IPS-18c (cell line): Measurements from ENCODE around the gene ASB5.
"Not testable (repeated sequence)": the region's sequence is repeated elsewhere in the genome, so short reads cannot be mapped to it uniquely, and the experiment has no call there.

Experiments
- H3K4me3 ChIP-seq: 2 replicates; pipeline ENCODE4 v1.7.0; 2013; ENCODE audit warnings: low read depth, mild to moderate bottlenecking, low read length, moderate library complexity; ENCODE audit not compliant: insufficient read depth
- H3K9me3 ChIP-seq: one replicate; pipeline ENCODE4 v1.6.1; 2013; ENCODE audit warnings: mild to moderate bottlenecking, low read length, moderate library complexity; ENCODE audit not compliant: control insufficient read depth, insufficient read depth

Gene ASB5

GRCh38 chr4:176242764-176243347 lies 26.2 kb downstream of the ASB5 start:
- Histone ChIP-seq H3K9me3 (no peaks in the 10 kb centered on the region), H3K4me3 (no peak overlapping the region)

GRCh38 chr4:176241703-176242102 lies 27.3 kb downstream of the ASB5 start:
- no peaks in the 10 kb centered on the region for H3K9me3 ChIP-seq

GRCh38 chr4:176238826-176239225 lies 30.2 kb downstream of the ASB5 start:
- H3K9me3 ChIP-seq = no peaks in the 10 kb centered on the region
- H3K4me3 ChIP-seq = no peak overlapping the region

More at GRCh38 chr4:176241703-176242102, 27.3 kb downstream of the ASB5 start:
- H3K4me3 ChIP-seq = no peak overlapping the region

GRCh38 chr4:176238157-176238610 lies 30.8 kb downstream of the ASB5 start:
- no peaks in the 10 kb centered on the region for H3K9me3 ChIP-seq
- H3K4me3 ChIP-seq = no peak overlapping the region

GRCh38 chr4:176236946-176237345 lies 32.1 kb downstream of the ASB5 start:
- no peak overlapping the region for H3K4me3 ChIP-seq
- H3K9me3 ChIP-seq = no peaks in the 10 kb centered on the region

GRCh38 chr4:176230836-176231235 lies 38.2 kb downstream of the ASB5 start:
- Histone ChIP-seq H3K9me3 (no peaks in the 10 kb centered on the region), H3K4me3 (no peak overlapping the region)

- H3K9me3 ChIP-seq = no peaks in the 10 kb centered on the region
- no peak overlapping the region for H3K4me3 ChIP-seq
Measured at GRCh38 chr4:176229645-176230044, 39.4 kb downstream of the ASB5 start.

GRCh38 chr4:176226736-176227135 lies 42.3 kb downstream of the ASB5 start:
- H3K9me3 ChIP-seq = no peaks in the 10 kb centered on the region

GRCh38 chr4:176223561-176223960 lies 45.5 kb downstream of the ASB5 start:
- no peaks in the 10 kb centered on the region for H3K9me3 ChIP-seq
- no peak overlapping the region for H3K4me3 ChIP-seq

More at GRCh38 chr4:176226736-176227135, 42.3 kb downstream of the ASB5 start:
- H3K4me3 ChIP-seq = no peak overlapping the region

- no peaks in the 10 kb centered on the region for H3K9me3 ChIP-seq
Measured at GRCh38 chr4:176222149-176222548, 46.9 kb downstream of the ASB5 start.

GRCh38 chr4:176217510-176217909 lies 51.5 kb downstream of the ASB5 start:
- Histone ChIP-seq H3K4me3 (no peak overlapping the region), H3K9me3 (no peaks in the 10 kb centered on the region)

More at GRCh38 chr4:176222149-176222548, 46.9 kb downstream of the ASB5 start:
- no peak overlapping the region for H3K4me3 ChIP-seq

GRCh38 chr4:176212351-176212750 lies 56.7 kb downstream of the ASB5 start:
- not testable (repeated sequence) for H3K4me3 ChIP-seq, H3K9me3 ChIP-seq

GRCh38 chr4:176210579-176211296 lies 58.3 kb downstream of the ASB5 start:
- no peaks in the 10 kb centered on the region for H3K9me3 ChIP-seq
- H3K4me3 ChIP-seq = no peak overlapping the region

- Histone ChIP-seq H3K9me3 (no peaks in the 10 kb centered on the region), H3K4me3 (no peak overlapping the region)
Measured at GRCh38 chr4:176210101-176210500, 58.9 kb downstream of the ASB5 start.

GRCh38 chr4:176209535-176209934 lies 59.5 kb downstream of the ASB5 start:
- Histone ChIP-seq H3K4me3 (no peak overlapping the region), H3K9me3 (no peaks in the 10 kb centered on the region)

GRCh38 chr4:176207839-176208238 lies 61.2 kb downstream of the ASB5 start:
- Histone ChIP-seq H3K9me3 (no peaks in the 10 kb centered on the region), H3K4me3 (no peak overlapping the region)

- no peak overlapping the region for H3K4me3 ChIP-seq
- H3K9me3 ChIP-seq = no peaks in the 10 kb centered on the region
Measured at GRCh38 chr4:176205299-176205698, 63.7 kb downstream of the ASB5 start.

GRCh38 chr4:176198316-176198903 lies 70.6 kb downstream of the ASB5 start:
- no peak overlapping the region for H3K4me3 ChIP-seq
- no peaks in the 10 kb centered on the region for H3K9me3 ChIP-seq
